Measurements from ENCODE around the gene MXRA7.

GRCh38 chr17:76753061-76753961 lies 42.5 kb upstream of the MXRA7 start:
- no peak for TF ChIP-seq POLR2A (IDR thresholded peaks at IDR 0.05)
- TF ChIP-seq, protein P1, sequence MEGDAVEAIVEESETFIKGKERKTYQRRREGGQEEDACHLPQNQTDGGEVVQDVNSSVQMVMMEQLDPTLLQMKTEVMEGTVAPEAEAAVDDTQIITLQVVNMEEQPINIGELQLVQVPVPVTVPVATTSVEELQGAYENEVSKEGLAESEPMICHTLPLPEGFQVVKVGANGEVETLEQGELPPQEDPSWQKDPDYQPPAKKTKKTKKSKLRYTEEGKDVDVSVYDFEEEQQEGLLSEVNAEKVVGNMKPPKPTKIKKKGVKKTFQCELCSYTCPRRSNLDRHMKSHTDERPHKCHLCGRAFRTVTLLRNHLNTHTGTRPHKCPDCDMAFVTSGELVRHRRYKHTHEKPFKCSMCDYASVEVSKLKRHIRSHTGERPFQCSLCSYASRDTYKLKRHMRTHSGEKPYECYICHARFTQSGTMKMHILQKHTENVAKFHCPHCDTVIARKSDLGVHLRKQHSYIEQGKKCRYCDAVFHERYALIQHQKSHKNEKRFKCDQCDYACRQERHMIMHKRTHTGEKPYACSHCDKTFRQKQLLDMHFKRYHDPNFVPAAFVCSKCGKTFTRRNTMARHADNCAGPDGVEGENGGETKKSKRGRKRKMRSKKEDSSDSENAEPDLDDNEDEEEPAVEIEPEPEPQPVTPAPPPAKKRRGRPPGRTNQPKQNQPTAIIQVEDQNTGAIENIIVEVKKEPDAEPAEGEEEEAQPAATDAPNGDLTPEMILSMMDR (IDR thresholded peaks at IDR 0.05 in 4 of 5, conservative IDR thresholded peaks at IDR 0.05 in 1 of 5), result no peak

Data from gastrocnemius medialis (tissue), 4 donors.